Hepatocyte (in vitro differentiated cells): ENCODE measurements around the gene SYNJ2. TPM values are rescaled to one million over a fixed set of nuclear protein-coding genes. Genes with fewer than 3 reads are reported as not detected.

Experiments used
- DNase-seq: peaks from one replicate; pipeline ENCODE4 v3.0.0-alpha.2; 2016; ENCODE audit warnings: low spot score
- H2AFZ ChIP-seq: fragments of 200-600 bp; sonication (generic); 2 replicates; pipeline ENCODE4 v1.6.0; 2016; ENCODE audit warnings: antibody characterized with exemption, mild to moderate bottlenecking
- H3K27ac ChIP-seq: fragments of 200-600 bp; sonication (generic); 2 replicates; pipeline ENCODE4 v1.5.1; 2016; ENCODE audit warnings: mild to moderate bottlenecking
- H3K27me3 ChIP-seq: fragments of 200-600 bp; sonication (generic); 2 replicates; pipeline ENCODE4 v1.6.1; 2016
- H3K36me3 ChIP-seq: fragments of 200-600 bp; sonication (generic); replicated peaks from 2 replicates; pipeline ENCODE4 v1.5.1; 2016; ENCODE audit warnings: low read depth; ENCODE audit not compliant: insufficient read depth
- H3K4me1 ChIP-seq: fragments of 200-600 bp; sonication (generic); 2 replicates; pipeline ENCODE4 v1.5.1; 2016; ENCODE audit warnings: mild to moderate bottlenecking, moderate library complexity; ENCODE audit not compliant: insufficient read depth
- H3K4me2 ChIP-seq: fragments of 200-600 bp; sonication (generic); 2 replicates; pipeline ENCODE4 v1.6.0; 2016
- H3K4me3 ChIP-seq: fragments of 200-600 bp; sonication (generic); 2 replicates; pipeline ENCODE4 v1.5.1; 2016; ENCODE audit warnings: mild to moderate bottlenecking
- H3K79me2 ChIP-seq: fragments of 200-600 bp; sonication (generic); 2 replicates; pipeline ENCODE4 v1.6.0; 2017; ENCODE audit warnings: mild to moderate bottlenecking
- H3K9me2 ChIP-seq: fragments of 200-600 bp; sonication (generic); replicated peaks from 2 replicates; pipeline ENCODE4 v1.6.0; 2017; ENCODE audit warnings: mild to moderate bottlenecking; ENCODE audit not compliant: insufficient read depth
- H3K9me3 ChIP-seq: fragments of 200-600 bp; sonication (generic); 2 replicates; pipeline ENCODE4 v1.5.1; 2016; ENCODE audit warnings: low read depth, mild to moderate bottlenecking
- H4K20me1 ChIP-seq: fragments of 200-600 bp; sonication (generic); 2 replicates; pipeline ENCODE4 v1.6.0; 2016; ENCODE audit warnings: mild to moderate bottlenecking; ENCODE audit not compliant: insufficient read depth, poor library complexity, severe bottlenecking
- CTCF ChIP-seq: fragments of 200-600 bp; sonication (generic); IDR thresholded peaks from 2 replicates; pipeline ENCODE4 v1.5.1; 2016; ENCODE audit warnings: antibody characterized with exemption, mild to moderate bottlenecking; ENCODE audit not compliant: poor library complexity
- EZH2 ChIP-seq: fragments of 200-600 bp; sonication (generic); IDR thresholded peaks from 2 replicates; pipeline ENCODE4 v1.6.1; 2016; ENCODE audit warnings: antibody characterized with exemption, mild to moderate bottlenecking, borderline replicate concordance
- EZH2phosphoT487 ChIP-seq: fragments of 200-600 bp; sonication (generic); IDR thresholded peaks from one replicate; pipeline ENCODE4 v1.6.1; 2018; ENCODE audit warnings: antibody characterized with exemption, mild to moderate bottlenecking, low read depth, moderate library complexity; ENCODE audit not compliant: unreplicated experiment, severe bottlenecking
- whole genome bisulfite sequencing: methylation state at CpG from one replicate; pipeline ENCODE4 v1.1.6; 2016; ENCODE audit warnings: low lambda C conversion rate; ENCODE audit errors: missing lambda C conversion rate; 5-methylcytosine and 5-hydroxymethylcytosine counted together
- polyA plus RNA-seq: library from polyadenylated mRNA; unstranded; fragments of >200 nt; fragmentation: Nextera tagmentation; extraction: Ambion mirVana; gene quantifications from 2 replicates; pipeline ENCODE4 v1.2.1, GENCODE V29; 2016
- total RNA-seq: library from RNA; depleted of rRNA; stranded (reverse); fragments of >200 nt; gene quantifications from 2 replicates; pipeline ENCODE4 v1.2.3, GENCODE V29; 2014

Gene SYNJ2
- total and polyA plus RNA-seq, 2 experiments from 2014 or later: 15.4 to 21.4 TPM

GRCh38 chr6:158014505-158015187 lies 33.0 kb downstream of the SYNJ2 start:
- 94% methylated on average over 6 of the region's 6 CpGs for WGBS
- Histone ChIP-seq H3K9me2 (no peaks in the 10 kb centered on the region), H3K4me3 (no peak overlapping the region), H4K20me1 (no peaks in the 10 kb centered on the region), H3K9me3 (no peaks in the 10 kb centered on the region), H3K27ac (no peak overlapping the region), H3K27me3 (no peaks in the 10 kb centered on the region), H3K4me2 (no peak overlapping the region), H3K36me3 (no peaks in the 10 kb centered on the region), H3K4me1 (no peaks in the 10 kb centered on the region), H2AFZ (no peak overlapping the region), H3K79me2 (peaks cover 59% of the 10 kb centered on the region)
- DNase-seq: no peak
- TF ChIP-seq EZH2phosphoT487 (no peak), EZH2 (no peak), CTCF (no peak)

GRCh38 chr6:158015188-158015506 lies 33.5 kb downstream of the SYNJ2 start:
- Histone ChIP-seq H3K36me3 (no peaks in the 10 kb centered on the region), H3K4me1 (no peaks in the 10 kb centered on the region), H3K9me2 (no peaks in the 10 kb centered on the region), H3K4me2 (no peak overlapping the region), H3K9me3 (no peaks in the 10 kb centered on the region), H3K27me3 (no peaks in the 10 kb centered on the region), H3K4me3 (no peak overlapping the region), H3K79me2 (peaks cover 54% of the 10 kb centered on the region), H4K20me1 (no peaks in the 10 kb centered on the region), H2AFZ (no peak overlapping the region), H3K27ac (no peak overlapping the region)
- DNase-seq: no peak
- 90% methylated on average over 2 of the region's 2 CpGs for WGBS
- TF ChIP-seq CTCF (no peak), EZH2 (no peak), EZH2phosphoT487 (no peak)

- Histone ChIP-seq H3K4me1 (no peaks in the 10 kb centered on the region), H3K9me2 (no peaks in the 10 kb centered on the region), H3K4me3 (no peak overlapping the region), H3K27me3 (no peaks in the 10 kb centered on the region), H3K27ac (no peak overlapping the region), H3K36me3 (no peaks in the 10 kb centered on the region), H3K4me2 (no peak overlapping the region), H4K20me1 (no peaks in the 10 kb centered on the region), H3K9me3 (no peaks in the 10 kb centered on the region), H2AFZ (no peak overlapping the region), H3K79me2 (peaks cover 48% of the 10 kb centered on the region)
- 89% methylated on average over 20 of the region's 20 CpGs for WGBS
- no peak for DNase-seq
- no peak for TF ChIP-seq CTCF
These were observed 35.1 kb downstream of the SYNJ2 start for GRCh38 chr6:158016571-158017383.
